Right cardiac atrium (tissue), 5 donors: ENCODE data around the gene PARVG. TPM values are rescaled to one million over a fixed set of nuclear protein-coding genes. Genes with fewer than 3 reads are reported as not detected.

Experiments used
- ATAC-seq, 2 donors: fragments of 200-7000 bp; cut with Tn5 transposase; one replicate each; pipeline versions ENCODE4 v1.8.0 to v1.9.1; 2020; ENCODE audit warnings: moderate library complexity in 2 of 2, mild to moderate bottlenecking in 1 of 2
- DNase-seq, 3 donors: peaks; one replicate each; pipeline ENCODE4 v3.0.0-alpha.2; 2020
- H3K27ac ChIP-seq: one replicate; pipeline ENCODE4 v1.5.1; 2013; ENCODE audit warnings: mild to moderate bottlenecking, low read length, control low read depth, moderate library complexity
- H3K27me3 ChIP-seq: one replicate; pipeline ENCODE4 v1.6.1; 2013; ENCODE audit not compliant: control insufficient read depth, insufficient read depth
- H3K4me1 ChIP-seq: one replicate; pipeline ENCODE4 v1.6.1; 2013; ENCODE audit warnings: low read length; ENCODE audit not compliant: control insufficient read depth, insufficient read depth
- H3K4me3 ChIP-seq: one replicate; pipeline ENCODE4 v1.5.1; 2013; ENCODE audit warnings: low read length, control low read depth
- H3K9me3 ChIP-seq: one replicate; pipeline ENCODE4 v1.6.1; 2013; ENCODE audit warnings: low read length; ENCODE audit not compliant: control insufficient read depth
- WGBS: extraction: QIAGEN DNeasy Blood & Tissue Kit; methylation state at CpG from one replicate; pipeline ENCODE4 v1.1.7; 2013; 5-methylcytosine and 5-hydroxymethylcytosine counted together
- intact Hi-C, 4 donors: fragments of 100-400 bp; cut with DNase I; formaldehyde crosslinking; loops; one replicate each; pipeline versions ENCODE4 v1.11.0 to v1.14.0; 2022 to 2023
- long read RNA-seq, 4 donors: library from polyadenylated mRNA; unstranded; transcript quantifications; one replicate each; pipeline ENCODE4 v2.0.0, GENCODE V29; 2020 to 2021
- polyA plus RNA-seq: library from polyadenylated mRNA; stranded (reverse); fragments of 200-250 nt; gene quantifications from one replicate; pipeline ENCODE4 v1.2.3, GENCODE V29; 2013
- total RNA-seq, 4 donors: library from RNA; stranded (reverse); fragmentation: NEBNext Ultra II Directional; extraction: Animal tissue kit (Norgen Biotek cat#: 25700); gene quantifications; one replicate each; pipeline ENCODE4 v1.2.1, GENCODE V29; 2021
- donor health status: healthy with polysubstance abuse.
- donor health status: DM: no; HTN: yes; CAD: no.
- donor health status: DM: no; HTN: no; CAD: no.
- donor health status: DM: no; HTN: yes; CAD: no; lungs with severe emphysema.
- donor health status: DM: yes; HTN: yes; CAD: no.

Gene PARVG
- total RNA-seq = 1 to 10 TPM; 3.1 to 6.4 (median 5.5) TPM
- polyA plus RNA-seq = 4.3 TPM
- long read RNA-seq, donor 1, partial matches to known transcripts = 1 of 5 reads
- long read RNA-seq, donor 1, other reads (novel, unspliced or antisense) = 4 of 5 reads
- long read RNA-seq, donor 2, partial matches to known transcripts = 4 of 4 reads
- long read RNA-seq, donor 2, other reads (novel, unspliced or antisense) = 0 of 4 reads
- long read RNA-seq, donor 3, partial matches to known transcripts = 6 of 11 reads
- long read RNA-seq, donor 3, other reads (novel, unspliced or antisense) = 5 of 11 reads
- long read RNA-seq, donor 4, partial matches to known transcripts = 0 of 2 reads
- long read RNA-seq, donor 4, other reads (novel, unspliced or antisense) = 2 of 2 reads

DNA sequence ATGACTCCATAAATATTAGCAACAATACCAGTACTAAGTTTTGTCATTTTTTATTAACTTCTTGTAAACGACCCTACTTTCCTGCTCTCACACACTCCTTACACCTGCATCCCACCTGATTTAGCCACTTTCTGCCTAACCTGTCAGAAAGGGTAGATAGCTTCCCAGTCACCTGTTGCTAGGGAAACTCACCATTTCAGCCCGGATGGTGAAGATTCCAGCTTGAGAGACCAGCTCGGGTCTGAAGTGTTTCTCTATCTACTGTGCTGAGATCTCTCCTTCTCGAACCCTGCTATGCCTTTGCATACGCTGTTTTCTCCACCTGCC is at the start of gene PARVG:
TSS of gene PARVG (plus strand) at position 220 of the 327 bp plus-strand sequence. CDS start 2,405 bp downstream, outside the sequence.
- Histone ChIP-seq H3K4me1 (no peaks in the 10 kb centered on the region), H3K27me3 (no peaks in the 10 kb centered on the region), H3K9me3 (no peaks in the 10 kb centered on the region), H3K27ac (no peak within 1 kb of the TSS), H3K4me3 (no peak within 1 kb of the TSS)
- DNase-seq (no peak), ATAC-seq (no peak)
- intact Hi-C loops = no loop called here
- WGBS = 64% methylated on average over 5 of the region's 5 CpGs

DNA sequence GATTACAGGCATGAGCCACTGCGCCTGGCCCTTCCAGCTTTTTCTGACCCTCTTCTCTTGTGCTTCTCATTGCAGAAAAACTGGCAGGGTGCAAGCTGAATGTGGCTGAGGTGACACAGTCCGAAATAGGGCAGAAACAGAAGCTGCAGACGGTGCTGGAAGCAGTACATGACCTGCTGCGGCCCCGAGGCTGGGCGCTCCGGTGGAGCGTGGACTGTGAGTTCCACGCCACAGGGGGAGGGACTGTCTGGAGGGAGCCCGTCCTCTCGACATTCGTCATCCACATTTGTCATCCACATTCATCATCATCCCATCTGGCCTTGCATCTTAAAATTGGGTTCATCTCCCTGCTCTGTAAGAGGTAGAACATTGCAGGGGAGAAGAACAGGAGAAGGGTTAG is 49.3 kb upstream of the PARVG start:
- ATAC-seq = no peak
- DNase-seq = no peak

GRCh38 chr22:44131989-44132685 is 48.6 kb upstream of the PARVG start:
- intact Hi-C loops = no loop called here
- DNase-seq (no peak), ATAC-seq (no peak)
- H3K27ac ChIP-seq = no peak overlapping the region
- H3K9me3 ChIP-seq = peaks cover under 1% of the 10 kb centered on the region
- H3K4me1 ChIP-seq = peaks cover 4% of the 10 kb centered on the region
- 81% methylated on average over 13 of the region's 13 CpGs for WGBS
- no peak overlapping the region for H3K4me3 ChIP-seq
- no peaks in the 10 kb centered on the region for H3K27me3 ChIP-seq

More for the DNA sequence above, 49.3 kb upstream of the PARVG start:
- H3K4me3 ChIP-seq = no peak overlapping the region
- 97% methylated on average over 12 of the region's 12 CpGs for WGBS
- no peaks in the 10 kb centered on the region for H3K27me3 ChIP-seq
- no peak overlapping the region for H3K27ac ChIP-seq
- peaks cover 4% of the 10 kb centered on the region for H3K4me1 ChIP-seq
- intact Hi-C loops = no loop called here
- no peaks in the 10 kb centered on the region for H3K9me3 ChIP-seq

GRCh38 chr22:44132724-44133123 is 48.0 kb upstream of the PARVG start:
- DNase-seq (peak in 1 of 3 donors; percentile 19), ATAC-seq (no peak)
- Histone ChIP-seq H3K4me3 (no peak overlapping the region), H3K9me3 (peaks cover 3% of the 10 kb centered on the region), H3K27me3 (no peaks in the 10 kb centered on the region), H3K27ac (no peak overlapping the region), H3K4me1 (peaks cover 4% of the 10 kb centered on the region)
- WGBS = 88% methylated on average over 12 of the region's 12 CpGs
- intact Hi-C loops = no loop called here

DNA sequence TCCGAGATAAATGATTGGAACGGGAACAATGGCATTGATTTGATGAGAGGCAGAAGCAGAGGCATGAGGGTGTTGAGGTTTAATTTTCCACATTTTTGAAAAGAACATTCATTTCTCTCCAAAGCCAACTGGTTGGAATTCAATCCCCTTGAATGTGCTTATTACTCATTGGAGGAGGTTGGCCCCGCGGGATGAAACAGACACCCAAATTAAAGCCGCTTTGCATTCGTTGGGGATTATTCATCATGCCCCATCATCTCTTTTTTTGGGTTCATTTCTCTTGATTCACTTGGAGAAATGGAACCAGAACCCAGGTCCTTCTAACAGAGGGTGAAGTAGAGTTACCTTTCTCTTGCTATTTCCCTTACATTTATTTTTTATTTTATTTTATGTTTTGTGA is 47.6 kb upstream of the PARVG start:
- Histone ChIP-seq H3K4me1 (peaks cover under 1% of the 10 kb centered on the region), H3K27me3 (no peaks in the 10 kb centered on the region), H3K4me3 (no peak overlapping the region), H3K9me3 (peaks cover 3% of the 10 kb centered on the region), H3K27ac (no peak overlapping the region)
- 83% methylated on average over 6 of the region's 6 CpGs for WGBS
- ATAC-seq (no peak), DNase-seq (no peak)
- intact Hi-C loops = no loop called here

DNA sequence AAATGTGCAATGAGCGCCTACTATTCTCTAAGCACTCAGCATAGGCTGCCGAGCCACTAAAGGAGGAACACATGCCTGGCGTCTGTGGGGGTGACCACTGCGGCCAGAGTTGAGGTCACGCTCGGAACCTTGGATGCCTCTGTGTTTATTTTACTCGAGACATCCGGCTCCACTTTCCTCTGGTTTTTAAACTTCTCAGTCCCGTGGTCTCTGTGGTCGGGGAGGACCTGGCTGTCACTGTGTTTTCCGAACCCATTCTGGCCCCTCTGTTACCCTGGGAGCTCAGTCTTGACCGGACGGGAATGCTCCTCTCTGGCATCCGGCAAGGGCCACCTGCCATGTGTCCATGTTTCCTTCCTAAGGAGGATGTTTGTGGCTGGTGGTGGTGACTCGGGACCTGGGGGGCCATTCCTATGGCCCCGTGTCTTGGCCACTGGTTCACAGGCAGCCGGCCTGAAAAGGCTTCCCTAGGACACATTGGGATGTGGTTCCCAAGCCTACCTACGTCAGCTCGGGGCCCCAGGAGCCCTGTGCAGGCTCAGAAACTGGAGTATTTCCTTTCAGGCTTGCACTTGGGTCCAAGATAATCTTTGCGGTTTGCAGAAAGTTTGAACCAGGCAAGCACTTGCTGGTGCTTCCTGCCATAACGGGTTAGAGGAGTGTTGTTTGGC is 46.7 kb upstream of the PARVG start:
- DNase-seq (peak; percentile 25 to 74 (median 73)), ATAC-seq (peak; percentile 51 to 62)
- 59% methylated on average over 21 of the region's 21 CpGs for WGBS
- Histone ChIP-seq H3K27me3 (no peaks in the 10 kb centered on the region), H3K9me3 (peaks cover 3% of the 10 kb centered on the region), H3K4me1 (no peaks in the 10 kb centered on the region), H3K4me3 (no peak overlapping the region), H3K27ac (no peak overlapping the region)
- intact Hi-C loops = no loop called here

DNA sequence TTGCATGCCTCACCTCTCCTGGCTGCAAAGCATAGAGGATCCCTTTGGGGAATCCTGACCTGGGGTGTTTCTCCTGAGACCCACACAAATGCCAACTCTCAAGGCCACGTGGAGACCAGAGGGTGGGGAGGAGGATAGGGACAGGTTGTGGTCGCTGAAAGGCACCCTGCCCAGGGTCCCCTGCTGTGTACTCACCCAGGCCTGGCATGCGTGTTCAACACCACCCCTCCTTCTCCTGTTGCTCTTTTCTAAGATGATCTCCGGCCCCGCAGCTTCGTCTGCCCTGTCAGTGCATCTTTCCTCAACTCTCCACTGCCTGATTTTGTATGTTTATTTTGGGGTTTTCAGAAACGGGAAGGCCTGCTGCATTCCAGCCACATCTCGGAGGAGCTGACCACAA is 44.6 kb upstream of the PARVG start:
- Histone ChIP-seq H3K4me1 (no peaks in the 10 kb centered on the region), H3K9me3 (peaks cover 3% of the 10 kb centered on the region), H3K27me3 (no peaks in the 10 kb centered on the region), H3K4me3 (no peak overlapping the region), H3K27ac (no peak overlapping the region)
- DNase-seq (no peak), ATAC-seq (no peak)
- intact Hi-C loops = no loop called here
- WGBS = 94% methylated on average over 8 of the region's 8 CpGs

DNA sequence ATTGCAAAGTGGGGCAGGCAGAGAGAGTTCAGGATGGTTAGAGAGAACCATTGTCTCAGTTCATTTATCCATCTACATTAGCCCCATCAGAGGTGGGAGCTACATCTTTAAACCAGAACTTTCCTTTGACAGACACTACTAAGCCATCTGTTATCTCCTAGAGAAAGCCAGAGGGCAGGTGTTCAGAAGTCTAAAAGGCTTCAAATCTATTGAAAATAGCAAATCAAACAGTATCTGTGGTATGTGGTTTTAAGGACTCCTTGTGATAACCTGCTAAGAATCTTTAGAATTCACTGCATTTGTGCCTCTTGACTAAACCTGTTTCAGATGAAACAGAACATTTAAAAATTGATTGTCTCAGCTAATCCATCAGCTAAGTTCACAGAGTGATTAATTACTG is 43.9 kb upstream of the PARVG start:
- H3K4me3 ChIP-seq = no peak overlapping the region
- H3K27ac ChIP-seq = no peak overlapping the region
- DNase-seq (no peak), ATAC-seq (no peak)
- intact Hi-C loops = no loop called here
- peaks cover 3% of the 10 kb centered on the region for H3K9me3 ChIP-seq
- H3K4me1 ChIP-seq = no peaks in the 10 kb centered on the region
- H3K27me3 ChIP-seq = no peaks in the 10 kb centered on the region

- WGBS = 97% methylated on average over 3 of the region's 3 CpGs
- Histone ChIP-seq H3K4me3 (no peak overlapping the region), H3K9me3 (peaks cover 3% of the 10 kb centered on the region), H3K27me3 (no peaks in the 10 kb centered on the region), H3K27ac (no peak overlapping the region), H3K4me1 (no peaks in the 10 kb centered on the region)
- ATAC-seq (no peak), DNase-seq (no peak)
- intact Hi-C loops = no loop called here
These were observed 43.3 kb upstream of the PARVG start for GRCh38 chr22:44137415-44137814.

- Histone ChIP-seq H3K4me3 (no peak overlapping the region), H3K27ac (no peak overlapping the region), H3K9me3 (peaks cover 3% of the 10 kb centered on the region), H3K27me3 (no peaks in the 10 kb centered on the region), H3K4me1 (no peaks in the 10 kb centered on the region)
- ATAC-seq (no peak), DNase-seq (no peak)
- intact Hi-C loops = no loop called here
- 75% methylated on average over 6 of the region's 6 CpGs for WGBS
These were observed 41.0 kb upstream of the PARVG start for GRCh38 chr22:44139773-44140172.

DNA sequence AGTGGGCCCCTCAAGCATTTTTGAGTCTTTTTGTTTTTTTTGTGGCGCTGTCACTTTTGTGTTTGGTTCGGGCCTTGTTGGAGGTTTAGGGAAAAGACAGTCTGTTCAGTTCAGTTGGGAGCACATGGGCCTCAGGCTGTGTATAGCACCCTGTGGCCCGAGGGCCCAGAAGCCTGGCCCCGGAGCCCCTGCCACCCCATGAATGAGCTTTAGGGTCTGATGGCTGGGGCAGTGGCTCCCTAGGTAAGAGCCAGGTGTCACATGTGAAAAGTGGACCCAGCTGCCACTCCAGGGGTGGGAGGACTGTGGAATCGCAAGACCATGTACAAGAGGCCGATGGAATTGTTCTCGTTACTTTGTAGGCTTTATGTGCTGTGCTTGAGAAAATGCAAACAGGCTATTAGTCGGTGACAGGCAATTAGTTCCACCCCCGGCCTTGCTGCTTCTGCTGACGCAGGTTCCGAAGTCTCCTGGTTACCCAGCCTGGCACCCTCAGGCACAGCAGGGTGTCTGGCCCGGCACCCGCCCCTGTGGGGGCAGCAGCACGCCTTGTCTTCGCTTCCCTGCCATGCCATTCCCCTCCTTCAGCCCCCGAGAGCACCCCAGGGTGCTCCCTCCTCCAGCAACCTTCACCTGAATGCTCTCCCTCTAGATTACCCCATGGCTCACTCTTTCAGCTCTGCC is 38.2 kb upstream of the PARVG start:
- H3K4me1 ChIP-seq = peaks cover 3% of the 10 kb centered on the region
- ATAC-seq (no peak), DNase-seq (no peak)
- no peaks in the 10 kb centered on the region for H3K27me3 ChIP-seq
- H3K4me3 ChIP-seq = no peak overlapping the region
- intact Hi-C loops = no loop called here
- WGBS = 95% methylated on average over 16 of the region's 16 CpGs
- H3K9me3 ChIP-seq = no peaks in the 10 kb centered on the region
- no peak overlapping the region for H3K27ac ChIP-seq
